AG04450 (cell line): Measurements from ENCODE around the gene SH3PXD2B. TPM values are rescaled to one million over a fixed set of nuclear protein-coding genes. Genes with fewer than 3 reads are reported as not detected.

Experiments used
- CTCF ChIA-PET: fragments of 300-600, 350-600 bp; formaldehyde crosslinking; extraction: SDS; loops from one replicate; lab custom pipeline; 2022; ENCODE audit warnings: antibody characterized with exemption, inconsistent platforms; lab: Charles Lee
- POLR2A ChIA-PET: fragments of 350-600 bp; formaldehyde crosslinking; extraction: SDS; loops from one replicate; lab custom pipeline; 2021; ENCODE audit warnings: antibody characterized with exemption, inconsistent platforms; lab: Yijun Ruan, JAX
- DNase-seq: peaks from one replicate; pipeline ENCODE4 v3.0.0-alpha.2; 2011; ENCODE audit warnings: low read depth, low spot score
- H3K27ac ChIP-seq: one replicate; pipeline ENCODE4 v1.5.1; 2012; ENCODE audit warnings: low read depth, low read length, control low read depth
- H3K27me3 ChIP-seq: one replicate; pipeline ENCODE4 v1.6.0; 2012; ENCODE audit warnings: low read length; ENCODE audit not compliant: control insufficient read depth, insufficient read depth
- H3K4me3 ChIP-seq: 2 replicates; pipeline ENCODE4 v1.5.1; 2011; ENCODE audit warnings: mild to moderate bottlenecking, low read depth, low read length, control low read depth
- H3K9me3 ChIP-seq: 2 replicates; pipeline ENCODE4 v1.5.1; 2012; ENCODE audit warnings: low read length; ENCODE audit not compliant: control insufficient read depth, insufficient read depth
- CTCF ChIP-seq: IDR thresholded peaks from 2 replicates; pipeline ENCODE4 v1.5.1; 2011; ENCODE audit warnings: low read depth, low read length, control low read depth, inconsistent platforms
- polyA plus RNA-seq: library from polyadenylated mRNA; depleted of rRNA; stranded (reverse); fragments of >200 nt; gene quantifications from 2 replicates; pipeline ENCODE4 v1.2.3, GENCODE V29; 2011; rRNA removed

Gene SH3PXD2B
- polyA plus RNA-seq, 1 experiment = 39.1 TPM

GRCh38 chr5:172280317-172280716 is 174.0 kb downstream of the SH3PXD2B start:
- DNase-seq = no peak
- TF ChIP-seq CTCF = no peak
- Histone ChIP-seq H3K4me3 (no peak overlapping the region), H3K27me3 (no peaks in the 10 kb centered on the region), H3K27ac (no peak overlapping the region), H3K9me3 (no peaks in the 10 kb centered on the region)
- POLR2A ChIA-PET = no interaction called here
- CTCF ChIA-PET = interaction anchor here (0.6 to 0.8 kb wide), 2 partner anchors 107 to 119 kb away, joined by 3 to 4 read pairs; no protein-coding TSS in a partner anchor

GRCh38 chr5:172278356-172278755 is 176.0 kb downstream of the SH3PXD2B start:
- Histone ChIP-seq H3K9me3 (no peaks in the 10 kb centered on the region; the same call in 1 of the 2 replicates), H3K27ac (no peak overlapping the region), H3K27me3 (no peaks in the 10 kb centered on the region), H3K4me3 (no peak overlapping the region)
- ChIA-PET POLR2A (no interaction called here), CTCF (no interaction called here)
- no peak for DNase-seq
- no peak for TF ChIP-seq CTCF

- no peak for TF ChIP-seq CTCF
- H3K9me3 ChIP-seq = no peaks in the 10 kb centered on the region; the same call in 1 of the 2 replicates
- DNase-seq = no peak
Measured at GRCh38 chr5:172276214-172276613, 178.1 kb downstream of the SH3PXD2B start.

More at GRCh38 chr5:172276214-172276613, 178.1 kb downstream of the SH3PXD2B start:
- ChIA-PET CTCF (no interaction called here), POLR2A (interaction anchor here (0.7 kb wide), 1 partner anchor 9 kb away, joined by 3 read pairs; no protein-coding TSS in a partner anchor)
- Histone ChIP-seq H3K27me3 (no peaks in the 10 kb centered on the region), H3K27ac (no peak overlapping the region), H3K4me3 (no peak overlapping the region)

Other genes starting within 250 kb of the SH3PXD2B start
- gene UBTD2, start 170.8 kb downstream of the SH3PXD2B start, polyA plus RNA-seq = 30.2 and 33.3 TPM in 2 replicates
- gene NEURL1B, start 186.7 kb upstream of the SH3PXD2B start, polyA plus RNA-seq = 1.8 and 2.0 TPM in 2 replicates